Posterior vena cava (tissue), 2 donors: ENCODE measurements around the gene ACTBL2. TPM values are rescaled to one million over a fixed set of nuclear protein-coding genes. Genes with fewer than 3 reads are reported as not detected.
"Not testable (repeated sequence)": the region's sequence is repeated elsewhere in the genome, so short reads cannot be mapped to it uniquely, and the experiment has no call there.

ENCODE experiments used
- DNase-seq: peaks from one replicate; pipeline ENCODE4 v3.0.0-alpha.2; 2020; ENCODE audit warnings: low spot score
- intact Hi-C, 2 donors: fragments of 100-400 bp; cut with DNase I; formaldehyde crosslinking; loops; one replicate each; pipeline versions ENCODE4 v1.14.1 to v1.14.2; 2022 to 2023
- total RNA-seq, 2 donors: library from RNA; stranded (reverse); fragmentation: NEBNext Ultra II Directional; extraction: Animal tissue kit (Norgen Biotek cat#: 25700); gene quantifications; one replicate each; pipeline ENCODE4 v1.2.1, GENCODE V29; 2021
- donor health status: DM: yes; HTN: yes; CAD: no.
- donor health status: DM: yes; HTN: yes; CAD: no.

ACTBL2 gene
- total RNA-seq, 2 donors from 2014 or later, result not detected

GRCh38 chr5:57495285-57496086 lies 12.9 kb upstream of the ACTBL2 start:
- intact Hi-C loops, result loop anchor here in 1 of 2 donors (10.0 kb wide), 1 partner anchor 969 kb away; the partner anchor contains the start of gene PLK2

GRCh38 chr5:57494104-57495098 lies 11.8 kb upstream of the ACTBL2 start:
- peak; percentile 85 for DNase-seq
- intact Hi-C loops, result loop anchor here in 1 of 2 donors (10.0 kb wide), 1 partner anchor 970 kb away; the partner anchor contains the start of gene PLK2

More at GRCh38 chr5:57495285-57496086, 12.9 kb upstream of the ACTBL2 start:
- DNase-seq, result no peak

- intact Hi-C loops, result loop anchor here in 1 of 2 donors (10.0 kb wide), 1 partner anchor 972 kb away; the partner anchor contains the start of gene PLK2
- DNase-seq, result no peak
Measured at GRCh38 chr5:57493034-57493433, 10.4 kb upstream of the ACTBL2 start.

- DNase-seq, result no peak
Measured at GRCh38 chr5:57492632-57493031, 10.0 kb upstream of the ACTBL2 start.

GRCh38 chr5:57491369-57491965 lies 8.9 kb upstream of the ACTBL2 start:
- intact Hi-C loops, result loop anchor here in 1 of 2 donors (10.0 kb wide), 1 partner anchor 973 kb away; the partner anchor contains the start of gene PLK2
- no peak for DNase-seq

More at GRCh38 chr5:57492632-57493031, 10.0 kb upstream of the ACTBL2 start:
- intact Hi-C loops, result loop anchor here in 1 of 2 donors (10.0 kb wide), 1 partner anchor 972 kb away; the partner anchor contains the start of gene PLK2

GRCh38 chr5:57488215-57488955 lies 5.8 kb upstream of the ACTBL2 start:
- intact Hi-C loops, result no loop called here
- no peak for DNase-seq

GRCh38 chr5:57486027-57486602 lies 3.5 kb upstream of the ACTBL2 start:
- DNase-seq, result no peak
- intact Hi-C loops, result no loop called here

- intact Hi-C loops, result no loop called here
Measured at GRCh38 chr5:57478826-57479225, 3.8 kb downstream of the ACTBL2 start.

GRCh38 chr5:57476601-57477056 lies 6.0 kb downstream of the ACTBL2 start:
- intact Hi-C loops, result no loop called here
- no peak for DNase-seq

More at GRCh38 chr5:57478826-57479225, 3.8 kb downstream of the ACTBL2 start:
- no peak for DNase-seq

GRCh38 chr5:57470339-57470738 lies 12.3 kb downstream of the ACTBL2 start:
- intact Hi-C loops, result no loop called here
- no peak for DNase-seq

GRCh38 chr5:57468481-57469163 lies 14.0 kb downstream of the ACTBL2 start:
- intact Hi-C loops, result no loop called here
- no peak for DNase-seq

- intact Hi-C loops, result no loop called here
- no peak for DNase-seq
Measured at GRCh38 chr5:57466544-57466943, 16.1 kb downstream of the ACTBL2 start.

- DNase-seq, intact Hi-C loops: not testable (repeated sequence)
Measured at GRCh38 chr5:57460056-57460455, 22.6 kb downstream of the ACTBL2 start.

- intact Hi-C loops, result no loop called here
- no peak for DNase-seq
Measured at GRCh38 chr5:57458443-57458842, 24.2 kb downstream of the ACTBL2 start.

- intact Hi-C loops, result no loop called here
- DNase-seq, result no peak
Measured at GRCh38 chr5:57456531-57457135, 26.0 kb downstream of the ACTBL2 start.

- DNase-seq, result no peak
- intact Hi-C loops, result no loop called here
Measured at GRCh38 chr5:57455511-57456455, 26.8 kb downstream of the ACTBL2 start.
